Astrocyte (in vitro differentiated cells and primary cell): Measurements from ENCODE around the gene KPNA4. TPM values are rescaled to one million over a fixed set of nuclear protein-coding genes. Genes with fewer than 3 reads are reported as not detected.
A peak's percentile ranks its signal among the peaks of the same experiment; 100 is the strongest.

Experiments used
- DNase-seq: peaks from one replicate; pipeline ENCODE4 v3.0.0-alpha.2; 2010; ENCODE audit warnings: low read depth
- FAIRE-seq: peaks from 2 replicates; lab custom pipeline; 2011; peaks lifted over from hg19 to GRCh38; lab: Jason Lieb, UNC
- H2AFZ ChIP-seq: 2 replicates; pipeline ENCODE4 v1.6.0; 2012; ENCODE audit warnings: low read depth, low read length, inconsistent platforms
- H3K27ac ChIP-seq: 2 replicates; pipeline ENCODE4 v1.5.1; 2011; ENCODE audit warnings: low read depth, low read length, inconsistent platforms
- H3K27me3 ChIP-seq: 2 replicates; pipeline ENCODE4 v1.6.0; 2011; ENCODE audit warnings: low read length, inconsistent platforms; ENCODE audit not compliant: insufficient read depth
- H3K36me3 ChIP-seq: 2 replicates; pipeline ENCODE4 v1.5.1; 2011; ENCODE audit warnings: low read length, inconsistent platforms; ENCODE audit not compliant: insufficient read depth
- H3K4me1 ChIP-seq: 2 replicates; pipeline ENCODE4 v1.5.1; 2011; ENCODE audit warnings: low read length, inconsistent platforms; ENCODE audit not compliant: insufficient read depth
- H3K4me2 ChIP-seq: 2 replicates; pipeline ENCODE4 v1.6.0; 2012; ENCODE audit warnings: low read length, inconsistent platforms
- H3K4me3 ChIP-seq: 2 replicates; pipeline ENCODE4 v1.5.1; 2011; ENCODE audit warnings: low read depth, mild to moderate bottlenecking, low read length, inconsistent platforms; ENCODE audit not compliant: insufficient read depth
- H3K79me2 ChIP-seq: 2 replicates; pipeline ENCODE4 v1.6.0; 2012; ENCODE audit warnings: mild to moderate bottlenecking, low read length, inconsistent platforms; ENCODE audit not compliant: insufficient read depth
- H3K9ac ChIP-seq: 2 replicates; pipeline ENCODE4 v1.6.0; 2012; ENCODE audit warnings: mild to moderate bottlenecking, low read length, inconsistent platforms
- H3K9me3 ChIP-seq: 2 replicates; pipeline ENCODE4 v1.5.1; 2012; ENCODE audit warnings: low read depth, mild to moderate bottlenecking, low read length, inconsistent platforms; ENCODE audit not compliant: insufficient read depth
- H4K20me1 ChIP-seq: 2 replicates; pipeline ENCODE4 v1.6.0; 2012; ENCODE audit warnings: low read length, inconsistent platforms; ENCODE audit not compliant: insufficient read depth
- H3K27ac Mint-ChIP-seq: one replicate; pipeline ENCODE4 v1.8.0; 2021; ENCODE audit warnings: mild to moderate bottlenecking, mixed read lengths; ENCODE audit not compliant: unreplicated experiment
- H3K27me3 Mint-ChIP-seq: one replicate; pipeline ENCODE4 v1.8.0; 2021; ENCODE audit warnings: low read depth, mixed read lengths; ENCODE audit not compliant: unreplicated experiment
- H3K36me3 Mint-ChIP-seq: one replicate; pipeline ENCODE4 v1.8.0; 2021; ENCODE audit warnings: low read depth, mixed read lengths; ENCODE audit not compliant: unreplicated experiment
- H3K4me1 Mint-ChIP-seq: one replicate; pipeline ENCODE4 v1.8.0; 2021; ENCODE audit warnings: low read depth, mixed read lengths; ENCODE audit not compliant: unreplicated experiment
- H3K4me3 Mint-ChIP-seq: one replicate; pipeline ENCODE4 v1.8.0; 2021; ENCODE audit warnings: mild to moderate bottlenecking, moderate library complexity, mixed read lengths; ENCODE audit not compliant: unreplicated experiment
- H3K9me3 Mint-ChIP-seq: one replicate; pipeline ENCODE4 v1.8.0; 2021; ENCODE audit warnings: mild to moderate bottlenecking, mixed read lengths; ENCODE audit not compliant: unreplicated experiment
- EZH2 ChIP-seq: IDR thresholded peaks from 2 replicates; pipeline ENCODE4 v1.6.1; 2012; ENCODE audit warnings: mild to moderate bottlenecking, low read length, inconsistent platforms; ENCODE audit not compliant: insufficient read depth
- total RNA-seq: library from RNA; stranded (reverse); gene quantifications from 2 replicates; pipeline ENCODE4 v1.2.1, GENCODE V29; 2021
- TF ChIP-seq, protein P1 (sequence below): IDR thresholded peaks from 2 replicates; pipeline ENCODE4 v1.5.1; 2011; ENCODE audit warnings: low read depth, mild to moderate bottlenecking, inconsistent platforms, low read length, moderate library complexity; ENCODE audit not compliant: insufficient read depth

Gene KPNA4
- total RNA-seq, 1 donor from 2014 or later = 105 TPM

DNA sequence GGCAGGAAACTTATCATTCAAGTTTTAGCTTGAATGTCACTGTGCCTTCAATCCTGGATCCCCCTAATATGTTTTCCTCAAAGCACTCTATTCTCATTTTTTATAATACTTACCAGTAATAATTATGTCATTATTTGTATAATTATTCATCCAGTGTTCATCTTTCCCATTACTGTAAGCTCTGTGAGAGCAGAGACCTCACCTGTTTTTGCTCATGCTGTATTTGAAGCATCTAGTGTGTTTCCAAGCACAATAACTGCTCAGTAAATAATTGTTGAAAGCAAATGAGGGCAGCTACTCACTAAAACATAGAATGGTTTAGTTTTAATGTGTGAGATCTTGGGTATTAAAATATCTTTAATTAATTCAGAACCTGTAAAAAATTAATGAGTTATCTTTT, 36.9 kb upstream of the KPNA4 start:
- Histone ChIP-seq H3K9me3 (no peaks in the 10 kb centered on the region), H3K4me2 (no peak overlapping the region), H3K9ac (no peak overlapping the region), H4K20me1 (no peaks in the 10 kb centered on the region), H2AFZ (no peak overlapping the region), H3K4me3 (no peak overlapping the region), H3K27me3 (no peaks in the 10 kb centered on the region), H3K4me1 (no peaks in the 10 kb centered on the region), H3K36me3 (no peaks in the 10 kb centered on the region), H3K79me2 (no peaks in the 10 kb centered on the region), H3K27ac (no peak overlapping the region)
- Mint-ChIP-seq H3K27ac (no peak overlapping the region), H3K36me3 (no peaks in the 10 kb centered on the region), H3K27me3 (peaks cover 4% of the 10 kb centered on the region), H3K9me3 (no peaks in the 10 kb centered on the region), H3K4me3 (no peak overlapping the region), H3K4me1 (no peaks in the 10 kb centered on the region)
- no peak for TF ChIP-seq EZH2
- TF ChIP-seq, protein P1, sequence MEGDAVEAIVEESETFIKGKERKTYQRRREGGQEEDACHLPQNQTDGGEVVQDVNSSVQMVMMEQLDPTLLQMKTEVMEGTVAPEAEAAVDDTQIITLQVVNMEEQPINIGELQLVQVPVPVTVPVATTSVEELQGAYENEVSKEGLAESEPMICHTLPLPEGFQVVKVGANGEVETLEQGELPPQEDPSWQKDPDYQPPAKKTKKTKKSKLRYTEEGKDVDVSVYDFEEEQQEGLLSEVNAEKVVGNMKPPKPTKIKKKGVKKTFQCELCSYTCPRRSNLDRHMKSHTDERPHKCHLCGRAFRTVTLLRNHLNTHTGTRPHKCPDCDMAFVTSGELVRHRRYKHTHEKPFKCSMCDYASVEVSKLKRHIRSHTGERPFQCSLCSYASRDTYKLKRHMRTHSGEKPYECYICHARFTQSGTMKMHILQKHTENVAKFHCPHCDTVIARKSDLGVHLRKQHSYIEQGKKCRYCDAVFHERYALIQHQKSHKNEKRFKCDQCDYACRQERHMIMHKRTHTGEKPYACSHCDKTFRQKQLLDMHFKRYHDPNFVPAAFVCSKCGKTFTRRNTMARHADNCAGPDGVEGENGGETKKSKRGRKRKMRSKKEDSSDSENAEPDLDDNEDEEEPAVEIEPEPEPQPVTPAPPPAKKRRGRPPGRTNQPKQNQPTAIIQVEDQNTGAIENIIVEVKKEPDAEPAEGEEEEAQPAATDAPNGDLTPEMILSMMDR = no peak
- no peak for FAIRE-seq
- no peak for DNase-seq

DNA sequence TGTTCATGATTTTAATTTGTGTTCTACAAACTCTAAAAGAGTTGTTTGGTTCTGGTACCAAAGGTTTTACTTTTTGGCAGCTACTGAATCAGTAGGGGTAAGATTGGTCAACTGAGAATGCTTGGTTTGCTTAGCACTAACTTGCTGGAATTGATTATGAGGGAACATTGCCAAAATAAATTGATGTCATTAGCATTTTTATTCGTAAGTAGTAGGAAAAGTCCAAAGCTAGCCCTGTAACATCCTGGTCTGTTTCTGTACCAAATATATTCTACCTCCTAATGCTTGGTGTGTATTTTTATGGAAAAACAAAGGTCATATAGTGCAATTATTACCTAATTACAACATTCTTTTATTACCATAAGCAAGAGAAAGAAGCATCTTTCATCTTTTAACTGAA, 35.9 kb upstream of the KPNA4 start:
- no peaks in the 10 kb centered on the region for H3K79me2 ChIP-seq

DNA sequence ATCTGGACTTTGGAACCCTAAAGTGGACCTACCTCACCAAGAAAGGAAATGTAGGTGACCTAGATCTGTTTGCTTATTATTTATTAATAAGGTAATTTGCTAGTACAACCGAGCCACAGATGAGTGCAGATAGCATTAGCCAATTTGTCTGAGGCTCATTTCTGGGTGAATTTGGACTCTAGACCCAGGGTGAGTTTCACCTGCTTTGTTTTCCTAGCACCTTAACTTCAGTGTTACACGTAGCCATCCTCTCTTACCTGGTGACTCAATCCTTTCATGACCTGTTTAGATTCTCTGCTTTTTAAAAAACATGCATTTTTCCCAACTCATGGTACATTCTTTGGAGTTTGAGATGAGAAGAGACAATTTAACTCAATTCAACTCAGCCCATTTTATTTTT, 33.5 kb upstream of the KPNA4 start:
- Mint-ChIP-seq H3K9me3 (peaks cover 1% of the 10 kb centered on the region), H3K27me3 (peaks cover 4% of the 10 kb centered on the region), H3K27ac (no peak overlapping the region), H3K36me3 (no peaks in the 10 kb centered on the region), H3K4me1 (no peaks in the 10 kb centered on the region), H3K4me3 (no peak overlapping the region)
- TF ChIP-seq, protein P1 = no peak
- TF ChIP-seq EZH2 = no peak
- H2AFZ ChIP-seq = no peak overlapping the region
- no peak overlapping the region for H3K27ac ChIP-seq
- H3K27me3 ChIP-seq = no peaks in the 10 kb centered on the region
- no peak overlapping the region for H3K9ac ChIP-seq
- no peaks in the 10 kb centered on the region for H3K36me3 ChIP-seq
- no peaks in the 10 kb centered on the region for H4K20me1 ChIP-seq
- H3K4me3 ChIP-seq = no peak overlapping the region
- no peaks in the 10 kb centered on the region for H3K4me1 ChIP-seq
- H3K4me2 ChIP-seq = no peak overlapping the region
- FAIRE-seq = no peak
- DNase-seq = no peak
- H3K79me2 ChIP-seq = no peaks in the 10 kb centered on the region
- H3K9me3 ChIP-seq = no peaks in the 10 kb centered on the region

More for the DNA sequence above, 35.9 kb upstream of the KPNA4 start:
- H3K4me3 Mint-ChIP-seq = no peak overlapping the region
- H3K27ac ChIP-seq = no peak overlapping the region
- no peaks in the 10 kb centered on the region for H3K4me1 Mint-ChIP-seq
- no peak overlapping the region for H3K4me2 ChIP-seq
- no peak overlapping the region for H3K27ac Mint-ChIP-seq
- no peaks in the 10 kb centered on the region for H3K27me3 ChIP-seq
- peaks cover 4% of the 10 kb centered on the region for H3K27me3 Mint-ChIP-seq
- H3K36me3 ChIP-seq = no peaks in the 10 kb centered on the region
- DNase-seq (peak; percentile 2), FAIRE-seq (no peak)
- H2AFZ ChIP-seq = no peak overlapping the region
- H3K9me3 ChIP-seq = no peaks in the 10 kb centered on the region
- no peaks in the 10 kb centered on the region for H3K36me3 Mint-ChIP-seq
- no peak for TF ChIP-seq EZH2
- TF ChIP-seq, protein P1 = no peak
- no peaks in the 10 kb centered on the region for H3K4me1 ChIP-seq
- H3K4me3 ChIP-seq = no peak overlapping the region
- H4K20me1 ChIP-seq = no peaks in the 10 kb centered on the region
- no peak overlapping the region for H3K9ac ChIP-seq
- no peaks in the 10 kb centered on the region for H3K9me3 Mint-ChIP-seq
